GM08714 (cell line): ENCODE results near the gene HIC2.
"Not testable (repeated sequence)": the region's sequence is repeated elsewhere in the genome, so short reads cannot be mapped to it uniquely, and the experiment has no call there.

Source experiments
- H3K4me3 ChIP-seq: fragments of 200-500 bp; sonication (Bioruptor generic); 2 replicates; pipeline ENCODE4 v1.5.1; 2014; ENCODE audit warnings: mild to moderate bottlenecking, low read length, inconsistent platforms

The HIC2 gene

DNA sequence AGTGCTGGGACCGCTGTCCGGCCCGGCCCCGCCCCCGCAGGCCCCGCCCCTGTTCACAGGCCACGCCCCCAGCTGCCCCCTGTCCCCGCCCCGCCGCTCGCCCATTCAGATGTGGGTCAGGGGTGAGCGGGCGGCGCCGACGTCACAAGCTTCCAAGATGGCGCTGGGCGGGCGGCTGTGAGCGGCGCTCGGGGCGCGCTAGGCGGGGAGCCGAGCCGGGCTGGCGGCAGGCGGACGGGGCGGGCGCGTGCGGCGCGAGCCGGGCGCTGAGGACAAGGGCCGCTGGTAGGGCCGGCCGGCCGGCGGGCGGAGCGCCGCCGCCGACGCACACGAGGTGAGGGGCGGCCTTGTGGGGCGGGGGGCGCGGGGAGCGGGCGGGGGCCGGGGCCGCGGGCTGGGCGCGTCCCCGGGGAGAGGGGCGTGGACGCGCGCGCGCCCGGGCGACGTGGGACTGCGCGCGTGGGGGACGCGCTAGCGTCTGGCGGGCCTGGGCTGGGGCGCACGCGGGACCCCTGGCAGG, at the start of gene HIC2:
HIC2 (plus strand) TSS at position 145 of the 520 bp plus-strand sequence. CDS start 25,461 bp downstream, outside the sequence.
- peak within 1 kb of the TSS; percentile 58; the same call in 1 of the 2 replicates for H3K4me3 ChIP-seq

- not testable (repeated sequence) for H3K4me3 ChIP-seq
These were observed 48.4 kb upstream of the HIC2 start for GRCh38 chr22:21368603-21369310.

GRCh38 chr22:21375880-21376279, 41.3 kb upstream of the HIC2 start:
- not testable (repeated sequence) for H3K4me3 ChIP-seq

- not testable (repeated sequence) for H3K4me3 ChIP-seq
These were observed 33.3 kb upstream of the HIC2 start, which contains the start of gene RIMBP3B for GRCh38 chr22:21383701-21384467. Gene RIMBP3B, plus strand, starts transcription at chr22:21383751. Its CDS starts 108 bp downstream, at chr22:21383859.

DNA sequence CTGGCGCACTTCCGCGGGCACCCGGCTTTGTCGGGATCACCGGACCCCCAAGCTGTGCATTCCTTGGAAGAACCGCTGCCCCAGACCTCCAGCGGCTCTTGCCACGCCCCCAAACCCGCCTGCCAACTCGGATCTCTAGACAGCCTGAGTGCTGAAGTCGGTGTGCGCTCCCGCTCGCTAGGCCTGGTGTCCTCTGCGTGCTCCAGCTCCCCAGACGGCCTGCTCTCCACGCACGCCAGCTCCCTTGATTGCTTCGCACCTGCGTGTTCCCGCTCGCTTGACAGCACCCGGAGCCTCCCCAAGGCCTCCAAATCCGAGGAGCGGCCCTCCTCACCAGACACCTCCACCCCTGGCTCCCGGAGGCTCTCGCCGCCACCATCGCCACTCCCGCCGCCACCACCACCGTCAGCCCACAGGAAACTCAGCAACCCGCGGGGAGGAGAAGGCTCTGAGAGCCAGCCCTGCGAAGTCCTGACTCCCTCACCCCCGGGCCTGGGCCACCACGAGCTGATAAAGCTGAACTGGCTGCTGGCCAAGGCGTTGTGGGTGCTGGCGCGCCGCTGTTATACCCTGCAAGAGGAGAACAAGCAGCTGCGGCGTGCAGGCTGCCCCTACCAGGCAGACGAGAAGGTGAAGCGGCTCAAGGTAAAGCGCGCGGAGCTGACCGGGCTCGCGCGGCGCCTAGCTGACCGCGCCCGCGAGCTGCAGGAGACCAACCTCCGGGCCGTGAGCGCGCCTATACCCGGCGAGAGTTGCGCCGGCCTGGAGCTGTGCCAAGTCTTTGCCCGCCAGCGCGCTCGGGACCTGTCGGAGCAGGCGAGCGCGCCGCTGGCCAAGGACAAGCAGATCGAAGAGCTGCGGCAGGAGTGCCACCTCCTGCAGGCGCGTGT, 32.5 kb upstream of the HIC2 start:
- not testable (repeated sequence) for H3K4me3 ChIP-seq

DNA sequence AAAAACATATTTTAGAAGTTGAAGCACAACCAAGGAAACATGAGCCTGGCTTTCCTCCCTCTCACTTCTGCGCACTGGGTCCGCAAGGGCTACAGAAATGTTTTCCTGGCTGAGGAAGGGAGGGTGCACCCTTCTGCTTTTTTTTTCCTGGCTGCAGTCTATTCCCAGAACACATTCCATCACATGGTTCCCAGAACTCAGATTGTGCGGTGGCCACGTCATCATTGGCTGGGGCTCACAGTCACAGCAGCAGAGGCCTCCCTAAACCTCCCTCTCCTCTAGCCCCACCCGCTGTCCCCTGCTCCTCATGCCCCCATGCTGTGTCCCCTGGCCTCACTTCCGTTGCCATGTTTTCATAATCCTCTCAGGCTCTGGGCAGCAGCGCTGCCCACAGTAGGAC, 27.7 kb upstream of the HIC2 start:
- H3K4me3 ChIP-seq, result not testable (repeated sequence)

- H3K4me3 ChIP-seq, result not testable (repeated sequence)
These were observed 27.2 kb upstream of the HIC2 start for GRCh38 chr22:21390013-21390412.

DNA sequence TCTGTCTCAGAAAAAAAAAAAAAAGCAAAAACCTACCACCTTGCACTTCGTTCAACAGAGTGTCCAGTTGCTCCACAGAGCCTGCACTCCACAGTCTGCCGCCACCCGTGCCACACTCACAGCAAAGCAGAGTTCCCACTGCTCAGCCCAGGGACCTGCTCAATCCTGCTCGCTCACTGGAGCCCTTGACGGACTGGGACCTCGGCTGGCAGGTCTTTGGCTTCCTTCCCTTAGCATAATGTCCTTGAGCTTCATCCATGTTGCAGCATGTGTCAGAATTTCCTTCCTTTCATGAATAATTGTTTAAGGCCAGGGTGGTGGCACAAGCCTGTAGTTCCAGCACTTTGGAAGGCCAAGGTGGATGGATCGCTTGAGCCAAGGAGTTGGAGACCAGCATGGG, 22.6 kb upstream of the HIC2 start:
- H3K4me3 ChIP-seq, result not testable (repeated sequence)

GRCh38 chr22:21401197-21401969, 15.8 kb upstream of the HIC2 start:
- H3K4me3 ChIP-seq, result not testable (repeated sequence)

- not testable (repeated sequence) for H3K4me3 ChIP-seq
These were observed 14.3 kb upstream of the HIC2 start for GRCh38 chr22:21402763-21403314.

DNA sequence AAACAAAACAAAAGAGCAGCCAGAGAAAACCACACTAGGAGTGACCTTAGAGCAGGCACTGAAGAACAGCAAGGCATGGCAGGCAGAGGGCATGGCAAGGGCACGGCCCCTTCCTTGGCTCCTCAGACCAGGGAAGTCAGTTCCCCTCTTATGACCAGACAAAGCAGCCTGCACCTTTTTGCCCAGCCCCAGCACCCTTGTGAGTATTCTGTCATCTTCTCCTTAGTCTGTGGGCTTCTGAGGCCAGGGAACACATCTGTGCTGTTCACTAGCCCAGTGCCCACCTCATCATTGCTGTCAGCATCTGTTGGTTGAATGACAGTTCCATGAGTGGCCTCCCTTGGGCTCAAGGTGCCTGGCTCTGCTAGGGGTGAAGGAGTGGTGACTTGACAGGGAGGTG, 10.0 kb upstream of the HIC2 start:
- H3K4me3 ChIP-seq, result not testable (repeated sequence)

DNA sequence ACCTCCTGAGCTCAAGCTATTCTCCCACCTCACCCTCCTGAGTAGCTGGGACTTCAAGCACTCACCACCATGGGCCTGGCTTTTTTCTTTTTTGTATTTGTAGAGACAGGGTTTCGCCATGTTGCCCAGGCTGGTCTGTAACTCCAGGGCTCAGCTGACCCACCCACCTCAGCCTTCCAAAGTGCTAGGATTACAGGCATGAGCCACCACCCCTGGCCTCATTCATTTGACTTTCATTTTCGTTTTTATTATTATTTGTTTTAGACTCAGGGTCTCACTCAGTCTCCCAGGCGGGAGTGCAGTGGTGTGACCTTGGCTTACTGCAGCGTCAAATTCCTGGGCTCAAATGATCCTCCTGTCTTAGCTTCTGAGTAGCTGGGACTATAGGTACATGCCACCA, 9.4 kb upstream of the HIC2 start:
- H3K4me3 ChIP-seq, result not testable (repeated sequence)

GRCh38 chr22:21416375-21416774, 796 bp upstream of the HIC2 start:
- not testable (repeated sequence) for H3K4me3 ChIP-seq

- peak overlapping the region; percentile 58; the same call in 1 of the 2 replicates for H3K4me3 ChIP-seq
These were observed 682 bp downstream of the HIC2 start for GRCh38 chr22:21417853-21418252.

GRCh38 chr22:21418974-21419638, 1.9 kb downstream of the HIC2 start:
- H3K4me3 ChIP-seq, result not testable (repeated sequence)

DNA sequence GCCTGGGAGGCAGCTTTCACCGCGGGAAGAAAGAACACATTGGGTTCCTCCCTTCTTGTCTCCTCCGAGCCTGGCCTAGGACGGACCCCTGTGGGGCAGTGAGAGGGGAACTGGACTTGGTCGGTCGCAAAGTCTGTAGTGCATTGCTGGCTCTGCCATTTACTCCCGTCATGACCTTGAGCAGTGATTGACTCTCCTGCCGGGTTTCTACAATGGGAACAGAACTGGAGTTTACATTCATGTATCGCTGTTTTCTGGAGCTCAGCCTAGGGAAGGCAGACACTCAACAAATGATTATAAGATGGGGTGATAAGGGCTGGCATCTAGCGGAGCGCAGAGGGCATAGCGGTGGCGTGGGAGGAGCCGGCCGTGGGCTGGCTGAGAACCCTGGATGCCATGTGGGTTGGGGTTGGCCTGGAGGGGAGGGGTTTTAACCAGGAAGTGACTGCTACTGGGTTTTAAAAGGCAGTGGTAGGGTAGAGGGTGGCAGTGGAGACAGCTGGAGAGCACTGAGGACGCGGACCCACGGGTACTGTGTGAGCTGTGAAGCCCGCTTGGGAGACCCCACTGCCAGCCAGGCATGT, 3.1 kb downstream of the HIC2 start:
- H3K4me3 ChIP-seq, result not testable (repeated sequence)

GRCh38 chr22:21424084-21424709, 7.0 kb downstream of the HIC2 start:
- not testable (repeated sequence) for H3K4me3 ChIP-seq

DNA sequence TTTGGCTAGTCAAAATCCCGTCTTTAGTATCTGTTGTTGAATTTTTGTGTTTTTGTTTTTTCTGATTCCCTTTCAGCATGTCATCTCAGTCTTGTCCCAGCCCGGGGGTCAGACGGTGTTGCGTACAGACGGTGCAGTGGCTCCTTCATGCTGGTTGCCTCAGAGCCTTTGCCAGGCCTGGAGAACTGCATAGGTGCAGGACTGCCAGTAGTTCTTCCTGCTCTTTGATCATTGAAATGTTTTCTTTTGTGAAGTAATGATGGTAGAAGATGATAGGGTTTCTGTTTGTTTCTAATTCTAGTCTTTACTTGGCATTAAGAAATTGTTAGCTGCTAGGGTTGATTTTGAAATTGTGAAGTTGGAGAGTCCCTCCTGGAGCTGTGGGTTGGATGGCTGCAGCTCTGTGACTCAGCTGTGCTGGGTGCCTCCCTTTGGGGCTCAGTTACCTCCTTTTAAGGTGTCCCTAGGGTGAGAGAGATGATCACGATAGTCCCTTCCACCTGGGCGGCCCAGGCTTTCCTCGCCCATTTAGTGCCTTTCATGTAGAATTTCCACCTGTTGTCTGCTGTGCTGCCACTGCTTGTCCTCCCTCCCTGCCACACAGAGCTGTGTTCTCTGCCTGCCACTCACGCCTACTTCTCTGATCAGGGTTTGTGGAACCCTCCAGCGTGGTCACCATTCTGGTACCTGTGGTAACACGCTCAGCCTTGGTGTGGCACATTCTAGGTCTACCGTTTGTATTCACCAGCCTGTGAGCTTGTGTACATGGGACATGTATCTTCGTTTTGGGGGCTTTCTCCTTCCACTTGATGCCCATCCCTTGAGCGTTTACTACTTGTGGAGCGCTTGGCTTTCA, 17.4 kb downstream of the HIC2 start:
- not testable (repeated sequence) for H3K4me3 ChIP-seq
